K562 (cell line): Measurements from ENCODE around the gene SLC9C2. TPM values are rescaled to one million over a fixed set of nuclear protein-coding genes. Genes with fewer than 3 reads are reported as not detected.
A peak's percentile ranks its signal among the peaks of the same experiment; 100 is the strongest.

Experiments used
- BDP1 ChIP-seq: IDR thresholded peaks from 3 replicates; pipeline ENCODE4 v1.6.1; 2011; ENCODE audit not compliant: insufficient read length, insufficient read depth
- HDAC3 ChIP-seq: fragments of 450-650 bp; IDR thresholded peaks from 2 replicates; pipeline ENCODE4 v1.6.1; 2018; ENCODE audit warnings: borderline replicate concordance, mild to moderate bottlenecking, moderate library complexity; ENCODE audit not compliant: partially characterized antibody
- LEF1 ChIP-seq: fragments of 450-650 bp; IDR thresholded peaks from 2 replicates; pipeline ENCODE4 v1.6.1; 2016; ENCODE audit warnings: mild to moderate bottlenecking
- MED1 ChIP-seq: sonication (generic); formaldehyde crosslinking; IDR thresholded peaks from 2 replicates; pipeline ENCODE4 v1.8.1; 2023; ENCODE audit warnings: missing genetic modification reagents, borderline replicate concordance
- RBM15 ChIP-seq: fragments of 200-400 bp; formaldehyde crosslinking; IDR thresholded peaks from 2 replicates; pipeline ENCODE4 v1.6.1; 2018; ENCODE audit warnings: mild to moderate bottlenecking, low read length, moderate library complexity; ENCODE audit not compliant: insufficient read depth
- SRSF3 ChIP-seq: fragments of 200-400 bp; formaldehyde crosslinking; IDR thresholded peaks from 2 replicates; pipeline ENCODE4 v1.6.1; 2016; ENCODE audit warnings: mild to moderate bottlenecking, low read length, moderate library complexity; ENCODE audit not compliant: insufficient read depth
- XRCC5 ChIP-seq: fragments of 200-400 bp; formaldehyde crosslinking; IDR thresholded peaks from 2 replicates; pipeline ENCODE4 v1.6.1; 2017; ENCODE audit warnings: low read depth, mild to moderate bottlenecking, low read length
- ZNF253 ChIP-seq: fragments of 250-450 bp; sonication (Bioruptor Pico); conservative IDR thresholded peaks from 2 replicates; pipeline ENCODE4 v1.6.1; 2021; ENCODE audit warnings: mild to moderate bottlenecking
- polyA plus RNA-seq, 8 experiments: library from polyadenylated mRNA; depleted of rRNA in 4 of 8; stranded (reverse) in 5 of 8; unstranded in 3 of 8; fragments of >200 nt; fragmentation: Nextera tagmentation in 2 of 8; fragmentation: Illumina TruSeq in 1 of 8; extraction: Ambion mirVana in 2 of 8; extraction: Trizol in 1 of 8; gene quantifications; 2 replicates each; pipeline versions ENCODE4 v1.2.1 to v1.2.3, GENCODE V29; 2011 to 2014; ENCODE audit warnings: inconsistent platforms in 1 of 8, missing spikeins in 1 of 8
- total RNA-seq, 7 experiments: library from RNA; depleted of rRNA in 6 of 7; stranded (reverse); fragments of >200 nt in 6 of 7; fragmentation: Illumina TruSeq in 2 of 7; extraction: Trizol in 2 of 7; gene quantifications; 2 replicates each; pipeline versions ENCODE4 v1.2.1 to v1.2.3, GENCODE V29; 2011 to 2021; ENCODE audit warnings: low replicate concordance in 1 of 7
- TF ChIP-seq, protein P1 (sequence below), 2 experiments: fragments of 450-650 bp; formaldehyde crosslinking in 1 of 2; IDR thresholded peaks; 2 replicates each; pipeline versions ENCODE4 v1.4.0 to v1.6.1; 2014 to 2020; ENCODE audit warnings: mild to moderate bottlenecking in 2 of 2, borderline replicate concordance in 1 of 2, low read depth in 1 of 2
- TF ChIP-seq, protein P2 (sequence below): sonication (generic); formaldehyde crosslinking; IDR thresholded peaks from 2 replicates; pipeline ENCODE4 v1.9.0; 2022; ENCODE audit warnings: mild to moderate bottlenecking, missing genetic modification reagents
- TF ChIP-seq, protein P3 (sequence below), 2 experiments: IDR thresholded peaks; 2 replicates each; pipeline ENCODE4 v1.6.1; 2011; ENCODE audit warnings: borderline replicate concordance in 1 of 2, control low read depth in 1 of 2, low read depth in 1 of 2, low read length in 1 of 2, mild to moderate bottlenecking in 1 of 2, mixed read lengths in 1 of 2, moderate library complexity in 1 of 2; ENCODE audit not compliant: insufficient read depth in 1 of 2, insufficient read length in 1 of 2, poor library complexity in 1 of 2, severe bottlenecking in 1 of 2; ENCODE audit errors: extremely low read depth in 1 of 2
- TF ChIP-seq, protein P4 (sequence below): fragments of 150-350 bp; conservative IDR thresholded peaks from 2 replicates; pipeline ENCODE4 v1.6.1; 2014; ENCODE audit warnings: low read length
- TF ChIP-seq, protein P5 (sequence below): fragments of 450-650 bp; formaldehyde crosslinking; conservative IDR thresholded peaks from 2 replicates; pipeline ENCODE4 v1.4.0; 2022; ENCODE audit warnings: mild to moderate bottlenecking, missing genetic modification characterization

SLC9C2 gene
- total and polyA plus RNA-seq, 9 of the 15 experiments (the other 6 are each of a cell fraction or from before 2014, with no cell fraction given) = 0.11 to 0.22 (median 0.15) TPM; not detected in 5

DNA sequence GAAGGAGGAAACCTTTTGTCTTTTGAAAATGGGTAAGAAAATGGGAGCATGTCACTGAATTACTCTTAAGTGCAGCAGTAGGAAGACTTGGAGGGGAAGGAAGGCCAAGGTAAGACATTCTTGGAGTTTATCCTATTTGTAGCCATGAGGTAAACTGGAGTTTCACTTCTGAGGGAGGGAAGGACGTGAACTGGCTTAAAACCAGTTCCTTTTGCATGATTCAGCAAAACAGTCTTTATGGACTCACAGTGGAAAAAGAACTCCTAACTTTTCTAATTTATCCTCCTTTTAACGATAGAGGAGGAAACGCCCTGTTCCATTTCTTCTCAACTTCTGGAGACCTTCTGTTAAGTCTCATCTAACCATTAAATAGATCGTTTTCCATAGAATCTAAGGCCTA, 123.2 kb downstream of the SLC9C2 start (continued):
- TF ChIP-seq, protein P1, sequence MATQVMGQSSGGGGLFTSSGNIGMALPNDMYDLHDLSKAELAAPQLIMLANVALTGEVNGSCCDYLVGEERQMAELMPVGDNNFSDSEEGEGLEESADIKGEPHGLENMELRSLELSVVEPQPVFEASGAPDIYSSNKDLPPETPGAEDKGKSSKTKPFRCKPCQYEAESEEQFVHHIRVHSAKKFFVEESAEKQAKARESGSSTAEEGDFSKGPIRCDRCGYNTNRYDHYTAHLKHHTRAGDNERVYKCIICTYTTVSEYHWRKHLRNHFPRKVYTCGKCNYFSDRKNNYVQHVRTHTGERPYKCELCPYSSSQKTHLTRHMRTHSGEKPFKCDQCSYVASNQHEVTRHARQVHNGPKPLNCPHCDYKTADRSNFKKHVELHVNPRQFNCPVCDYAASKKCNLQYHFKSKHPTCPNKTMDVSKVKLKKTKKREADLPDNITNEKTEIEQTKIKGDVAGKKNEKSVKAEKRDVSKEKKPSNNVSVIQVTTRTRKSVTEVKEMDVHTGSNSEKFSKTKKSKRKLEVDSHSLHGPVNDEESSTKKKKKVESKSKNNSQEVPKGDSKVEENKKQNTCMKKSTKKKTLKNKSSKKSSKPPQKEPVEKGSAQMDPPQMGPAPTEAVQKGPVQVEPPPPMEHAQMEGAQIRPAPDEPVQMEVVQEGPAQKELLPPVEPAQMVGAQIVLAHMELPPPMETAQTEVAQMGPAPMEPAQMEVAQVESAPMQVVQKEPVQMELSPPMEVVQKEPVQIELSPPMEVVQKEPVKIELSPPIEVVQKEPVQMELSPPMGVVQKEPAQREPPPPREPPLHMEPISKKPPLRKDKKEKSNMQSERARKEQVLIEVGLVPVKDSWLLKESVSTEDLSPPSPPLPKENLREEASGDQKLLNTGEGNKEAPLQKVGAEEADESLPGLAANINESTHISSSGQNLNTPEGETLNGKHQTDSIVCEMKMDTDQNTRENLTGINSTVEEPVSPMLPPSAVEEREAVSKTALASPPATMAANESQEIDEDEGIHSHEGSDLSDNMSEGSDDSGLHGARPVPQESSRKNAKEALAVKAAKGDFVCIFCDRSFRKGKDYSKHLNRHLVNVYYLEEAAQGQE (IDR thresholded peaks at IDR 0.05; ENCODE audit: borderline replicate concordance) = peak; percentile 76
- TF ChIP-seq, protein P1 (CRISPR knock-in tag; IDR thresholded peaks at IDR 0.05; ENCODE audit: low read depth) = no peak
- TF ChIP-seq, protein P2, sequence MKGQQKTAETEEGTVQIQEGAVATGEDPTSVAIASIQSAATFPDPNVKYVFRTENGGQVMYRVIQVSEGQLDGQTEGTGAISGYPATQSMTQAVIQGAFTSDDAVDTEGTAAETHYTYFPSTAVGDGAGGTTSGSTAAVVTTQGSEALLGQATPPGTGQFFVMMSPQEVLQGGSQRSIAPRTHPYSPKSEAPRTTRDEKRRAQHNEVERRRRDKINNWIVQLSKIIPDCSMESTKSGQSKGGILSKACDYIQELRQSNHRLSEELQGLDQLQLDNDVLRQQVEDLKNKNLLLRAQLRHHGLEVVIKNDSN (CRISPR knock-in tag) = no peak
- TF ChIP-seq BDP1 (no peak), RBM15 (no peak), MED1 (CRISPR knock-in tag) (no peak), LEF1 (no peak), ZNF253 (CRISPR knock-in tag) (no peak), SRSF3 (no peak), HDAC3 (no peak), XRCC5 (no peak)
- TF ChIP-seq, protein P3, sequence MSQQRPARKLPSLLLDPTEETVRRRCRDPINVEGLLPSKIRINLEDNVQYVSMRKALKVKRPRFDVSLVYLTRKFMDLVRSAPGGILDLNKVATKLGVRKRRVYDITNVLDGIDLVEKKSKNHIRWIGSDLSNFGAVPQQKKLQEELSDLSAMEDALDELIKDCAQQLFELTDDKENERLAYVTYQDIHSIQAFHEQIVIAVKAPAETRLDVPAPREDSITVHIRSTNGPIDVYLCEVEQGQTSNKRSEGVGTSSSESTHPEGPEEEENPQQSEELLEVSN (IDR thresholded peaks at IDR 0.05; ENCODE audit: borderline replicate concordance in 1 of 2, extremely low read depth in 1 of 2, insufficient read depth in 1 of 2, insufficient read length in 1 of 2, low read depth in 1 of 2, low read length in 1 of 2, poor library complexity in 1 of 2, severe bottlenecking in 1 of 2) = no peak
- TF ChIP-seq, protein P4, sequence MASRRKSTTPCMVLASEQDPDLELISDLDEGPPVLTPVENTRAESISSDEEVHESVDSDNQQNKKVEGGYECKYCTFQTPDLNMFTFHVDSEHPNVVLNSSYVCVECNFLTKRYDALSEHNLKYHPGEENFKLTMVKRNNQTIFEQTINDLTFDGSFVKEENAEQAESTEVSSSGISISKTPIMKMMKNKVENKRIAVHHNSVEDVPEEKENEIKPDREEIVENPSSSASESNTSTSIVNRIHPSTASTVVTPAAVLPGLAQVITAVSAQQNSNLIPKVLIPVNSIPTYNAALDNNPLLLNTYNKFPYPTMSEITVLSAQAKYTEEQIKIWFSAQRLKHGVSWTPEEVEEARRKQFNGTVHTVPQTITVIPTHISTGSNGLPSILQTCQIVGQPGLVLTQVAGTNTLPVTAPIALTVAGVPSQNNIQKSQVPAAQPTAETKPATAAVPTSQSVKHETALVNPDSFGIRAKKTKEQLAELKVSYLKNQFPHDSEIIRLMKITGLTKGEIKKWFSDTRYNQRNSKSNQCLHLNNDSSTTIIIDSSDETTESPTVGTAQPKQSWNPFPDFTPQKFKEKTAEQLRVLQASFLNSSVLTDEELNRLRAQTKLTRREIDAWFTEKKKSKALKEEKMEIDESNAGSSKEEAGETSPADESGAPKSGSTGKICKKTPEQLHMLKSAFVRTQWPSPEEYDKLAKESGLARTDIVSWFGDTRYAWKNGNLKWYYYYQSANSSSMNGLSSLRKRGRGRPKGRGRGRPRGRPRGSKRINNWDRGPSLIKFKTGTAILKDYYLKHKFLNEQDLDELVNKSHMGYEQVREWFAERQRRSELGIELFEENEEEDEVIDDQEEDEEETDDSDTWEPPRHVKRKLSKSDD = no peak
- TF ChIP-seq, protein P5, sequence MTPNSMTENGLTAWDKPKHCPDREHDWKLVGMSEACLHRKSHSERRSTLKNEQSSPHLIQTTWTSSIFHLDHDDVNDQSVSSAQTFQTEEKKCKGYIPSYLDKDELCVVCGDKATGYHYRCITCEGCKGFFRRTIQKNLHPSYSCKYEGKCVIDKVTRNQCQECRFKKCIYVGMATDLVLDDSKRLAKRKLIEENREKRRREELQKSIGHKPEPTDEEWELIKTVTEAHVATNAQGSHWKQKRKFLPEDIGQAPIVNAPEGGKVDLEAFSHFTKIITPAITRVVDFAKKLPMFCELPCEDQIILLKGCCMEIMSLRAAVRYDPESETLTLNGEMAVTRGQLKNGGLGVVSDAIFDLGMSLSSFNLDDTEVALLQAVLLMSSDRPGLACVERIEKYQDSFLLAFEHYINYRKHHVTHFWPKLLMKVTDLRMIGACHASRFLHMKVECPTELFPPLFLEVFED (CRISPR knock-in tag) = no peak
